ENCODE results near the gene CD2BP2.

The CD2BP2 gene

DNA sequence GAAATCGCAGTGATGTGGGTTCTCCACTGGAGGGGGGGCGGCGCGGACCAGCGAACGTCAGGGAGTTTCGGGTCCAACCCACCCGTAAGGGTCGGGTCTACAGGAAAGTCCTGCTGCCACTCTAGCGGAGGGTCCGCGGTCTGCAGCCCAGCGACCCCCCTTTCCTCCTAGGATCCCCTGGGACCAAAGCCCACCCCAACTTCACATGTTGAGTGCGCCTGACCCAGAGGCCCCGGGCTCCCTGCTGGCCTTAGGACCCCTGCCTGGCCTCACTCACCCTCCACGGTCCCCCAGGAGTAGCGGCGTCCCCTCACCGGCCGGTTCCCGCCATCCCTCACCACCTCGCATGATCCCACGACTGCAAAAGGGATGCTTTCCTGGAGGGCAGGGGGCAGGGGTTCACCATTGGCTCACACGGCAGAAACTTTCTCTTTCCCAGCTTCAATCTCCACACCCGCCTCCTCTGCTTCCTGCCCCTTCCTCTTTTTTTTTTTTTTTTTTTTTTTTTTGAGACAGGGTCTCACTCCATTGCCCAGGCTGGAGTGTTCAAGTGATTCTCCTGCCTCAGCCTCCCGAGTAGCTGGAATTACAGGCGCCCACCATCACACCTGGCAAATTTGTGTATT, 24.2 kb upstream of the CD2BP2 start:
- no peak overlapping the region for H3K27ac ChIP-seq

GRCh38 chr16:30378236-30379157, 23.4 kb upstream of the CD2BP2 start:
- DNase-seq (ENCODE audit: low read depth, low spot score), result peak; percentile 72
- peak overlapping the region; percentile 97 for H3K27ac ChIP-seq

More for the DNA sequence above, 24.2 kb upstream of the CD2BP2 start:
- no peak for DNase-seq (ENCODE audit: low read depth, low spot score)

DNA sequence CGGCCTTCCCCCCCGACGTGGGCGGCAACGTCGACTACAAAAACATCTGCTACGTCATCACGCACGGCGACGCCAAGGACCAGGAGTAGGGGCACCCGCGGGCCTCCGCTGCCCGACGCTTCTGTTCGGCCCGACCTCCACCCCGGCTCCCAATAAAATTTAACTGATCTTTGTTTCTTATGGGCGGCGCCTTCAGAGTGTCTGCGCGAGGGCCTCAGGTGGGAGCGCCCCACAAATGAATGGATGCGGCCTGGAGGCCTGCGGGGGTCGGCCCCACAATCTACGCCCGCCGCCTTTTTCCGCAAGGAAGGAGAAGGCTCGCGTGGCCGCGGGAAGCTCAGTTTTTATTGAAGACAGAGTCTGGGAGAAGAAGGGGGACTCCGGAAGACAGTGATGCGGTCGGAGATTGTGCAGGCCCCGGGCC, 22.7 kb upstream of the CD2BP2 start:
- DNase-seq (ENCODE audit: low read depth, low spot score), result no peak
- peak overlapping the region; percentile 97 for H3K27ac ChIP-seq

DNA sequence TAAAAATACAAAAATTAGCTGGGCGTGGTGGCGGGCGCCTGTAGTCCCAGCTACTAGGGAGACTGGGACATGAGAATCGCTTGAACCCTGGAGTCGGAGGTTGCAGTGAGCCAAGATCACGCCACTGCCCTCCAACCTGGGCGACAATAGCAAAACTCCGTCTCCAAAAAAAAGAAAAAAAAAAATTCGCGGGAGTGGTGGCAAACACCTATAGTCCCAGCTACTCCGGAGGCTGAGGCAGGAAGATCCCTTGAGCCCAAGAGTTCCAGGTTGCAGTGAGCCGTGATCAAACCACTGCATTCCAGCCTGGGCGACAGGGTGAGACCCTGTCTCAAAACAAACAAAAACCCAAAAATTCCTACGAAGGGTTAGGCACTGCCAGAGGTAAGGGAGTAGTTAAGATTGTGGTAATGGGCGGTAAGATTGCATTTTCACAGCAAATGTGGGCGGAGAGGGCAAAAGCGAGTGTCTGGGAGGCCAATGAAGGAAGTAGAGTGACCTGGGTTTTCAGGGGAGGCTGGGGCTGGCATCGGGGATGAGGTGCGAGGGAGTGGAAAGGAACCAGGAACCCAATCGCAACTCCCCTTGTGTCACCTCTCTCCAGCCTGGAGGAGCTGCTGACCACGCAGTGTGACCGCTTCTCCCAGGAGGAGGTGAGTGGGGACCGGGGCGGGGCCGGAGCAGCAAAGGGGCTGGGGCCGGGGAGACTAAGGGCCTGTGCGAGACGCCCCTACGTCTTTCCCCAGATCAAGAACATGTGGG, 22.1 kb upstream of the CD2BP2 start:
- DNase-seq (ENCODE audit: low read depth, low spot score), result no peak
- H3K27ac ChIP-seq, result peak overlapping the region; percentile 97

DNA sequence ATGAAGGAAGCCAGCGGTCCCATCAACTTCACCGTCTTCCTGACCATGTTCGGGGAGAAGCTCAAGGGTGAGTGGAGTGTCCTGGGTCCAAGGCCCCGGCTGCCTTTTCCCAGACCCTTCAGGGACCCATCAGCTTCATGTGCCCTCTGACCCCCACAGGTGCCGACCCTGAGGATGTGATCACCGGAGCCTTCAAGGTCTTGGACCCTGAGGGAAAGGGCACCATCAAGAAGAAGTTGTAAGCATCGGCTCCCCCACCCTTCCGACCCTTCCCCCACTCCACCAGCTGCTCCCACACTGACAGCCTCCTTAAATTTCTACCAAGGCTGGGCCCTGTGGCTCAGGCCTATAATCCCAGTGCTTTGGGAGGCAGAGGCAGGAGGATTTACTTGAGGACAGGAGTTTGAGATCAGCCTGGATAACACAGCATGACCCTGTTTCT, 21.4 kb upstream of the CD2BP2 start:
- no peak for DNase-seq (ENCODE audit: low read depth, low spot score)
- no peak overlapping the region for H3K27ac ChIP-seq

DNA sequence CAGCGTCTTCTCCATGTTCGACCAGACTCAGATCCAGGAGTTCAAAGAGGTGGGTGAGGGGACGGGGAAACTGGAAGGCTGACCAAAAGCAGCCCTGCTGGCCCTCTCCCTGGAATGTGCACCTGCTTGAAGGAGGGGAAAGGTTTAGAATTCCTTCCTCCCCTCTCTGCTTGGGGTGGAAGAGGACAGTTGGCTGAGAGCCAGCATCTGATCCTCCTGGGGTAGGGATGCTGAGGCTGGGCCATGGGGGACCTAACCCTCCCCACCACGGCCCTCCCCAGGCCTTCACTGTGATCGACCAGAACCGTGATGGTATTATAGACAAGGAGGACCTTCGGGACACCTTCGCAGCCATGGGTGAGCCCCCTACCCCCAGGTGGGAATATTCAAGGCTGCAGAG, 20.8 kb upstream of the CD2BP2 start:
- H3K27ac ChIP-seq, result no peak overlapping the region
- no peak for DNase-seq (ENCODE audit: low read depth, low spot score)

DNA sequence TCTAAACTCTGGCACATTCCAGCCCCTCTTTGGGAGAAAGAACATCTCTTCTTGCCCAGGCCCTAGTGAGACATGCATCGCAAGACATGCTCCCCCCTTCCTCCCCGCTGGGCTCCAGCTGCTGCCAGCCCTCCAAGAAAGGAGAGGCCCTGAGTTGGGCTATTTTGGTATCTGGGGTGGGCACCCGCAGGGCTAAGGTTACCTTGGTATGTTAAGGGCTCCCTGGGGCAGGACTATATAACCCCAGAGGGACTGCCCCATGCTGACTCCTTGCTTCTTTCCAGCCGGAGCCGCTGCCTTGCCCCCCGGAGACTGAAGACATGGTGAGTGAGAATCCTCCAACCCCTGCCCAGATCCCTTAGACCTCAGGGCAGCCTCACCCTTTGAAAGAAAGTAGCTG, 19.4 kb upstream of the CD2BP2 start, which contains the start of gene MYL11:
Gene MYL11 (plus strand): TSS at position 265 of the 400 bp plus-strand sequence. CDS start 56 bp downstream, at position 321.
- no peak within 1 kb of the TSS for H3K27ac ChIP-seq
- DNase-seq (ENCODE audit: low read depth, low spot score), result no peak

DNA sequence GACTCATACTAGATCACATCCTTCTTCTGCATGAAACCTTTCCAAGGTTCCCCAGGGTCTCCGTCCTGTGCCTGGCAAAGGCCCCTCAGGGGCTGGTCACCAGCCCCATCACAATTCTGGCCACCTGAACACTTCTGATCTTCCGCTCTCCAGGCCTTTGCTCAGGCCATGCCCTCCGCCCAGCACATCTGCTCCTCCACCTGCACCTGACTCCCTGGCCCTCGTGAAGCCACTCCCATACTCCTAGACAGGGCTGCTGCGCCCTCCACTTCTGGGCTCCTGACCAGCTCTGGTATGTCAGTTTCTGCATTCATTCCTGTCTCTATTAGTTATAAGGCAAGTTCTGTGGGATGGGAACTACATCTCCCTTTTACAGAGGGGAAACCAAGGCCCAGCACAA, 17.6 kb upstream of the CD2BP2 start:
- H3K27ac ChIP-seq, result no peak overlapping the region
- DNase-seq (ENCODE audit: low read depth, low spot score), result no peak

DNA sequence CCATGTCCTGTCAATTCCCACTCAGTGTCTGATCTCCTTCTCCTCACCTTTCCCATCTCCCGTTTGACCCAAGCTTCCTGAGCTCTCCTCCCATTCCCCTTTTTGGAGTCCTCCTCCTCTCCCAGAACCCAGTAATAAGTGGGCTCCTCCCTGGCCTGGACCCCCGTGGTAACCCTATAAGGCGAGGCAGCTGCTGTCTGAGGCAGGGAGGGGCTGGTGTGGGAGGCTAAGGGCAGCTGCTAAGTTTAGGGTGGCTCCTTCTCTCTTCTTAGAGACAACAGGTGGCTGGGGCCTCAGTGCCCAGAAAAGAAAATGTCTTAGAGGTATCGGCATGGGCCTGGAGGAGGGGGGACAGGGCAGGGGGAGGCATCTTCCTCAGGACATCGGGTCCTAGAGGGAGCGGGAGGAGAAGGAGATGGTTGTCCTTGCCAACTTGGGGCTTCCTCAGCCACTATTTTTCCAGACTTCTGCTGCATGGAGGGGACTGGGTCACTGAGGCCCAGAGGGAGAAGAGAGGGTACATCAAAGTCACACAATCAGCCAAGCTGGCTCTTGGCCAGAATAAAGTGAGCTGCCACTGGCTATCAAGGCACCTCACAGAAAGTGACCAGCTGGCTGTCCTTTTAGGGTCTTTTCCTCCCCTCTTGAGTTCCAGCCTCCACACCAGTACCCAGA, 17.1 kb upstream of the CD2BP2 start:
- no peak overlapping the region for H3K27ac ChIP-seq
- DNase-seq (ENCODE audit: low read depth, low spot score), result no peak

- H3K27ac ChIP-seq, result peak overlapping the region; percentile 24
- no peak for DNase-seq (ENCODE audit: low read depth, low spot score)
Measured at GRCh38 chr16:30371248-30371816, 16.2 kb upstream of the CD2BP2 start.

- peak; percentile 100 for DNase-seq (ENCODE audit: low read depth, low spot score)
- peak within 1 kb of the TSS; percentile 57 for H3K27ac ChIP-seq
Measured at GRCh38 chr16:30370456-30371247, 15.5 kb upstream of the CD2BP2 start, which contains the start of gene TBC1D10B. Gene TBC1D10B, minus strand, starts transcription at chr16:30370494. Its CDS starts 311 bp downstream, at chr16:30370183.

DNA sequence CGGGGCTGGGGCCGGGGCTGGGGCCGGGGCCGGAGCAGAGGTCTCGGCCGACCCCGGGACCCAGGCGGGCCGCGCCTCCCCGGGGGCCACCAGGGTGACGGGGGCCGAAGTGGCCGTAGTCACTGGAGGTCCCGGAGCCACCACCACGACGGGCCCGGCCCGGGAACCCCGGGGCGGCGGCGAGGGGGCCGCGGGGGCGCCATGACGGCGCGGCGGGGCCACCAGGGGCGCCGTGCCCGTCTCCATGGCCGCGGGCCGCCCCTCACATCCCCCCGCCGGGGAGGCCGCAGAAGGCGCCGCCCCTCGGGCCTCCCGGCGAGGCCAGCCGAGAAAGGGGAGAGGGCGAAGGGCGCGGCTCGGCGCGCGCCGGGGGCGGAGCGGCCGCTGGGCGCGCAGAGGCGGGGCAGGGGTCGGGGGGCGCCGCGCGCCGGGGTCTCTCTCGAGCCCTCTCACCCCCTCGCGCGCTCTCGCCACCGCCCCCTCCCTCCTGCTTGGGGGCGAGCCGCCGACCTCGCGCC, 14.9 kb upstream of the CD2BP2 start:
- DNase-seq (ENCODE audit: low read depth, low spot score), result no peak
- H3K27ac ChIP-seq, result peak overlapping the region; percentile 57

GRCh38 chr16:30369091-30369937, 14.2 kb upstream of the CD2BP2 start:
- no peak for DNase-seq (ENCODE audit: low read depth, low spot score)
- H3K27ac ChIP-seq, result peak overlapping the region; percentile 57

DNA sequence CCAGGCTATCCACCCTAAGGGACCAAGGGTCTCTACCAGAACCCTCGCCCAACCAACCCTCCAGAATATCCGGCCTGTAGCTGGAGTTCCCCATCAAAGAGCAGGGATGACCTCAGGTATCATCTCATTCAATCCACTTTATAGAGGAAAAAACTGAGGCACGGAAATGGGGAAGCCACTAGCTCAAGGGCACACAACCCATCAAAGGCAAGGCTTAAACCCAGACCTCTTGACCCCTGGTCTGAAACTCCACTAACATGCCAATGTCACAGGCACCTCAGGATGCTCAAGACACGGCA, 13.6 kb upstream of the CD2BP2 start:
- H3K27ac ChIP-seq, result peak overlapping the region; percentile 57

GRCh38 chr16:30368122-30368791, 13.1 kb upstream of the CD2BP2 start:
- peak overlapping the region; percentile 57 for H3K27ac ChIP-seq
- DNase-seq (ENCODE audit: low read depth, low spot score), result no peak

More for the DNA sequence above, 13.6 kb upstream of the CD2BP2 start:
- DNase-seq (ENCODE audit: low read depth, low spot score), result no peak

- DNase-seq (ENCODE audit: low read depth, low spot score), result no peak
- peak overlapping the region; percentile 57 for H3K27ac ChIP-seq
Measured at GRCh38 chr16:30367349-30368009, 12.4 kb upstream of the CD2BP2 start.

- H3K27ac ChIP-seq, result peak overlapping the region; percentile 57
- DNase-seq (ENCODE audit: low read depth, low spot score), result peak; percentile 27
Measured at GRCh38 chr16:30366511-30366910, 11.4 kb upstream of the CD2BP2 start.
